Raji (cell line): ENCODE data around the gene CYS1.

Source experiments
- POLR2A ChIP-seq: IDR thresholded peaks from 2 replicates; pipeline ENCODE4 v1.6.1; 2011; ENCODE audit warnings: low read depth, low read length, control low read depth; ENCODE audit not compliant: insufficient read depth

The CYS1 gene

DNA sequence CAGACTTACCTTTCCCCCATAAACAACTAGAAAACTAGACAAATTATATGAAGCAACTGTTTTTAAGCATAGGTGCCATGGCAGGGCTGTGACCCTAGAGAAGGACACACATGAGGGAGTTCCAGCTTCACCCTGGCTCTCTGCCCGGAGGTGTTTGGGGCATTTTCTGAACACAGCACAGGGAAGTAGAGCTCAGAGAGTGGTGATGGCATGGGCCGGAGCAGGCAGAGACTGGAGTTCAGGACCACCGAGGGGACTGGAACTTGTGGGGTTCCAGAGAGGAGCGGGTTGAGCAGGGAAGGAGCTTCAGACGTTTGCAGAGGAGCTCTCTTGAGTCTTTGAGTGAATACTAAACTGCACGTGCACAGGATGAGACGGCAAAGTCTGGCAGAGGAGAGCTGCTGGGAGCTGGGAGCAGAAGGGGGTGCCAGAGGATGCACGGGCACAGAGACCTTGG is 63.4 kb downstream of the CYS1 start:
- no peak for TF ChIP-seq POLR2A

DNA sequence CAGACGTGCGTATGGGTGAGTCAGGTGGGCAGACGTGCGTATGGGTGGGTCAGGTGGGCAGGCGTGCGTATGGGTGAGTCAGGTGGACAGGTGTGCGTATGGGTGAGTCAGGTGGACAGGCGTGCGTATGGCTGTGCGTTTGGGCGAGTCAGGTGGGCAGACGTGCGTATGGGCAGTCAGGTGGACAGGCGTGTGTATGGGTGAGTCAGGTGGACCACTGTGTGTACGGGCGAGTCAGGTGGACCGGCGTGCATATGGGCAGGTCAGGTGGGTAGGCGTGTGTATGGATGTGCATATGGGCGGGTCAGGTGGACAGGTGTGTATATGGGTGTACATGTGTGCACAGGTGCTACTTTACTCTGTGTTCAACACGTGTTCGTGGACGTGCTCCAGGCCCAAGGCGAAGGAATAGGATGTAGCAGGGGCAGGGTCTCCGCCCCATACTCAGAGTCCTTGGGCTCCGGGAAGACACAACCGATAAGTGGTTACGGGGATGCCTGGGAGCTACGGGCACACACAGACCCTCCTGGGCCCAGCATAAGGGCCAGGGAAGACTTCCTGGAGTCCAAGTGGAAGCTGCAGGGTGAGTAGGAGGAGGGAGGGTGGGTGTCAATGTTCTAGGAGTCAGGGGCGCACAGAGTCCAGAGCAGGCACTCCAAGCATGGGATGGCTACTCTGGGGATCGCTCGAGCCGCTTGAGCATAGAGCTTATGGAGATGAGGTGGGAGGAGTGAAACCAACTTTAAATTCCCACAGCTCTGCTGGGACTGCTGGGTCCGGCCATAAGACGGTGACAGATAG is 64.0 kb downstream of the CYS1 start:
- no peak for TF ChIP-seq POLR2A

DNA sequence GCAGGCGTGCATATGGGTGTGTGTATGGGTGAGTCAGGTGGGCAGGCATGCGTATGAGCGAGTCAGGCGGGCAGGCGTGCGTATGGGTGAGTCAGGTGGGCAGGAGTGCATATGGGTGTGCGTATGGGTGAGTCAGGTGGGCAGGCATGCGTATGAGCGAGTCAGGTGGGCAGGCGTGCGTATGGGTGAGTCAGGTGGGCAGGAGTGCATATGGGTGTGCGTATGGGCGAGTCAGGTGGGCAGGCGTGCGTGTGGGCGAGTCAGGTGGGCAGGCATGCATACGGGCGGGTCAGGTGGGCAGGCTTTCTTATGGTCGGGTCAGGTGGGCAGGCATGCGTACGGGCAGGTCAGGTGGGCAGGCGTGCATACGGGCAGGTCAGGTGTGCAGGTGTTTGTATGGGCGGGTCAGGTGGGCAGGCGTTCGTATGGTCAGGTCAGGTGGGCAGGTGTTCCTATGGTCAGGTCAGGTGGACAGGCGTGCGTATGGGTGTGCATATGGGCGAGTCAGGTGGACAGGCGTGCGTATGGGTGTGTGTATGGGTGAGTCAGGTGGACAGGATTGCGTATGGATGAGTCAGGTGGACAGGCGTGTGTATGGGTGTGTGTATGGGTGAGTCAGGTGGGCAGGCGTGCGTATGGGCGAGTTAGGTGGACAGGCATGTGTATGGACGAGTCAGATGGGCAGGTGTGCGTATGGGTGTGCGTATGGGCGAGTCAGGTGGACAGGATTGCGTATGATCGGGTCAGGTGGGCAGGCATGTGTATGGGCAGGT is 65.6 kb downstream of the CYS1 start:
- no peak for TF ChIP-seq POLR2A

DNA sequence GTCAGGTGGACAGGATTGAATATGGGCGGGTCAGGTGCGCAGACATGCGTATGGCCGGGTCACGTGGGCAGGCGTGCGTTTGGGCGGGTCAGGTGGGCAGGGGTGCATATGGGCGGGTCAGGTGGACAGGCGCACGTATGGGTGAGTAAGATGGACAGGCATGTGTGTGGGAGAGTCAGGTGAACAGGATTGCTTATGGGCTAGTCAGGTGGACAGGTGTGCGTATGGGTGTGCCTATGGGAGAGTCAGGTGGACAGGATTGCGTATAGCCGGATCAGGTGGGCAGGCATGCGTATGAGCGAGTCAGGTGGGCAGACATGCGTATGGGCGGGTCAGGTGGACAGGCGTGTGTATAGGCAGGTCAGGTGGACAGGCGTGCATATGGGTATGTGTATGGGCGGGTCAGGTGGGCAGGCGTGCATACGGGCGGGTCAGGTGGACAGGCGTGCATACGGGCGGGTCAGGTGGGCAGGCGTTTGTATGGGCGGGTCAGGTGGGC is 67.2 kb downstream of the CYS1 start:
- TF ChIP-seq POLR2A: no peak

DNA sequence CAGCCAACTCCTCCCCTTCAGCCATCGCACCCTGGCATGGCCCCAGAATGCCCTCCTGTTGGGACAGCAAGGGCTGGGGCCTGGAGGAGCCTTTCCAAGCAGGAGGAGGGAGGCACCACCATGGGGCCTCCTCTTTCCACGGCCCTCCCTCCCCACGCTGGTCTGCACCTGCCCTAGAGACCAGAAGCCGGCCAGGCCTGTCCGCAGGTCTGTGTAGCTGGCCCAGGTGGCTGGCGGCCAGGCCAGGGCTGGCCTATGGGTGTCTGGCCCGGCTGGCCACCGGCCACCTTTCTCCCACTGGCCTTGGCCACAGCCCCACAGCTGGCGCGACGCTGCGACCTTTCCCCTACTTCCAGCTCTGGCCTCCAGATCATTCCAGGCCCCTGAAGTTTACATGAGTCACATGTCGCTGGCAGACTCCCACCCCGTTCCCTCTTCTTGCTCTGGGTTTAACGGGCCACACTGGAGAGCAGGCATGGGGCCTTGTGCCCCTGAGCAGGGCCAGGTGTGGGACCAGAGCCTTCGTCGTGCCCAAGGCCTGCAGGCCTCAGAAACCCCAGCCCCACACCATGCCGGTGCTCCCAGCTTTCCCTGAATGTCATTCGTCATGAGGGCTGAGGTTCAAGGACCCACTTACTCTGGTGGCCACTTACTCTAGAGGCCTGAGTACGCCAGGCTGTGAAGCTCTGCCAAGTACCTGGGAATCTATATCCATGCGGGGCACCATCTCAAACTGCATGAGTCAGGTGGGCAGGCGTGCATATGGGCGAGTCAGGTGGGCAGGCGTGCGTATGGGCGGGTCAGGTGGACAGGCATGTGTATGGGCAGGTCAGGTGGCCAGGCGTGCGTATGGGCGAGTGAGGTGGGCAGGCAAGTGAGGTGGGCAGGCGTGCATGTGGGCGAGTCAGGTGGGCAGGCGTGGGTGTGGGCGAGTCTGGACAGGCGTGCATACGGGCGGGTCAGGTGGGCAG is 70.1 kb downstream of the CYS1 start:
- TF ChIP-seq POLR2A: no peak

DNA sequence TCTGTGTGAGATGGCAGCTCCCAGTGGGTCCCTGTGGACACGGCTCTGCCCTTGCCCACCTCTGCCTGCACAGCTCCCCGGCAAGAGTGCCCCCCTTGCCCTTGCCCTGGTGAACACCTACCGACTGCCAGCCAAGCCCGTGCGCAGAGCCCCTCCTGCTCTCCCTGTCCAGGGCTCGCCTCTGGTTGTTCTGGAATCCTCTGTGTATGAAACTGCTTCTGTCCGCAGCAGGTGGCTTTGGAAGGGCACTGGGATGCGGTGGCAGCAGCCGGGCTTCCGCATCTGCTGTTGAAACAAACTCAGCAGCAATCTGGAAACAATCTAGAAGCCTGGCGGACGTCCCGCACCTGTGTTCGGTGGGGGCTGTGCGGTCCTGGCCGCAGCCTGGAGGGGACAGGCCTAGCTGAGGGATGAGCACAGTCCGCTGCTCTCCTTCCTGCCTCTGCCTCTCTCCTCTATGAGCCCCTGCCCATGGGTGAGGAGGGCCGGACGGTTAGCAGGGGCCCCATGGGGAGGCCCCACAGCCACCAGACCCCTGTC is 70.9 kb downstream of the CYS1 start:
- TF ChIP-seq POLR2A: no peak

DNA sequence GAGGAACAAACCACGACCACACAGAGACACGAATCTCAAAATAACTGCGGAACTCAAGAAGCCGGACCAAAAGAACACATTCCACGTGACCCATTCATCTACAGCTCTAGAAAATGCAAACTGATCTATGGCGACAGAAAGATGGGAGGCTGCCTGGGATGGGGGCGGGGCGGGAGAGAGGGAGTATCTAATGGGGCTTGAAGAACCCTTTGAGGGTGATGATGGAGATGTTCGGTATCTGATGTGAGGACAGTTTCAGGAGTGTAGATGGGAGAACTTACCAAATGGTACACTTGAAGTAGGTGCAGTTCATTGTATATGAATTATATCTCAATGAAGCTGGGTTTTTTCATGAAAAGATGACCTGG is 71.4 kb downstream of the CYS1 start:
- no peak for TF ChIP-seq POLR2A

DNA sequence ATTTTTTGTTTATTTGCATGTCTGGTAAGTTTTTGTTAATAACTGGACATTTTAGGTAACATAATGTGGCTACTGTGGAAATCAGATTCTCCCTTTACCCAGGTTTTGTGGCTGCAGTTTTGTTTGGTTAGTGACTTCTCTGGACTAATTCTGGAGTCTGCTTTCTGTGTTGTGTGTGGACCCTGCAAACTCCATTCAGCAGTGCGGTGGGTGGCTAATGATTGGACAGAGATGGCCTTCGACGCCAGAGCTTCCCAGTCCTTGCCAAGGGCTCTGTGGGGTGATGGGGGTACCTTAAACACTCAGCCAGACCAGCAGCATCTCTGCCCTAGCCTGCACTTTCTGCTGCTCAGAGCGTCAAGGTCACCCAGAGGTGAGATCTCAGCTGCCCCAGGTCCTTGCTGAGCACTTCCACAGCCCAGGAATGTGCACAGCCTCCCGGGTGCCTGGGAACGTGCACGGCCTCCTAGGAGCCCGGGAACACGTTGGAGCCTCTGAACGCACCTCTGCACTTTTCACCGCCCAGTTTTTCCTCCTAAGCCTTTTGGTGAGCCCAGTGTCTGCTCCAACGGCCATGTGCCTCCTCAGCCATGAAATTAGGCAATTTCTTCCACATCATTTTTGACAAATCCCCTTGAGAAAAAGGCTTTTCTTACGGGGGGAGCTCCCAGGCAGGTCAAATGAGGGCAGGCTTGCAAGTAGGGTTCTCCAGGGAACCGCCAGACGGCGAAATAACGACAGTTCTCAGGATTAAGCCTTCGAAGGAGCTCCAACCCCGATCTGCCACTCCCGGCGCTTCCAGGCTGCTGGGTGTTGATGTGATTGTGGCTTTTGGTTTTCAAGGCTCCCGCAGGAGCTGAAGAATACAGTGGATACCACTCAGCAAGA is 72.0 kb downstream of the CYS1 start:
- TF ChIP-seq POLR2A: no peak

DNA sequence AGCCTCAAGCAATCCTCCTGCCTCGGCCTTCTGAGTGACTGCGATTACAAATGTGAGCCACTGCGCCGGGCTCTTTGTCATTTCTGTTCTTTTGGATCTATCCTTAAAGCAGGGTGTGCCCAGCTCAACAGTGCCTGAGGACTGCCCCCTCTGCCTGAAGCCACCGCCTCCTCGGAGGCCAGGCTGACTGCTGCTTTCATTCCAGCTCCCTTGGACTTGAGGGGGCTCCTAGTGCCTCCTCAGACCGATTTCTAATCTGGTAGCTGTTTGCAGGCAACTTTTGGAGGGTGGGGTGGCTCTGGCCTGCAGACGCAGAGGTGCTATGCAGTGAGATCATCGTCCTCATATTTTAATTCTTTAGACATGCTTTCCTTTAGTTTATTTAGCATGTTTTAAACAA is 72.8 kb downstream of the CYS1 start:
- no peak for TF ChIP-seq POLR2A
